SU-DHL-6 (cell line): ENCODE data around the gene ATP2B2.

Source experiments
- CTCF ChIP-seq: fragments of 200-600 bp; sonication (generic); IDR thresholded peaks from one replicate; pipeline ENCODE4 v1.5.1; 2017; ENCODE audit warnings: antibody characterized with exemption, mild to moderate bottlenecking, low read length, moderate library complexity; ENCODE audit not compliant: insufficient read depth, poor library complexity, severe bottlenecking
- EZH2phosphoT487 ChIP-seq: fragments of 200-600 bp; sonication (generic), shearing (Covaris generic); conservative IDR thresholded peaks from 2 replicates; pipeline ENCODE4 v1.6.1; 2018; ENCODE audit warnings: mild to moderate bottlenecking, antibody characterized with exemption, low read length, moderate library complexity, mixed read lengths

DNA sequence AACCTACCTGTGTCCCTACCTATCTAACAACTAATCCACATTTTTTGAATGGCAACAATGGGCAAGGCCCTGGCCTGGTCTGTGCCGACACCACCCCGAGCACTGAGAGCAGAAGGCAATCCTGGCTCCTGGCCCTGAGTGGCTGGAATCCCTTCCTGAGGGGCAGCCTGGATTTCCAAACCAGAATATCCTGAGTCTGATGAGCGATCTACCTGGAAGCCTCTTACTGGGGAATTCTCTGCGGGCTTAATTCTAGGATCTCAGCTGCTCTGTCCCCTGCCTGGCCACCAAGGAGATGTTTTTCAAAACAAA is 22.1 kb downstream of the ATP2B2 start:
- TF ChIP-seq CTCF, result no peak
- TF ChIP-seq EZH2phosphoT487, result no peak
